Measurements from ENCODE around the gene PSORS1C2. TPM values are rescaled to one million over a fixed set of nuclear protein-coding genes. Genes with fewer than 3 reads are reported as not detected.
"Not testable (repeated sequence)": the region's sequence is repeated elsewhere in the genome, so short reads cannot be mapped to it uniquely, and the experiment has no call there.

Gene PSORS1C2
- polyA plus RNA-seq, 1 experiment: not detected

- Histone ChIP-seq H3K4me3 (ENCODE audit: low read depth, low read length) (no peak within 1 kb of the TSS), H3K36me3 (ENCODE audit: control insufficient read depth, insufficient read depth, low read length) (no peaks in the 10 kb centered on the region), H3K27me3 (ENCODE audit: control insufficient read depth, insufficient read depth, low read length) (no peaks in the 10 kb centered on the region)
- CTCF ChIA-PET: no interaction called here
- no peak for TF ChIP-seq CTCF (IDR thresholded peaks at IDR 0.05; ENCODE audit: insufficient read depth, low read depth, low read length)
- POLR2A ChIA-PET: no interaction called here
- DNase-seq (ENCODE audit: low read depth): no peak
Observed at GRCh38 chr6:31170600-31170881, 31.7 kb upstream of the PSORS1C2 start, which contains the start of gene POU5F1. Gene POU5F1, minus strand, starts transcription at chr6:31170682. Its CDS starts 62 bp downstream, at chr6:31170620.

DNA sequence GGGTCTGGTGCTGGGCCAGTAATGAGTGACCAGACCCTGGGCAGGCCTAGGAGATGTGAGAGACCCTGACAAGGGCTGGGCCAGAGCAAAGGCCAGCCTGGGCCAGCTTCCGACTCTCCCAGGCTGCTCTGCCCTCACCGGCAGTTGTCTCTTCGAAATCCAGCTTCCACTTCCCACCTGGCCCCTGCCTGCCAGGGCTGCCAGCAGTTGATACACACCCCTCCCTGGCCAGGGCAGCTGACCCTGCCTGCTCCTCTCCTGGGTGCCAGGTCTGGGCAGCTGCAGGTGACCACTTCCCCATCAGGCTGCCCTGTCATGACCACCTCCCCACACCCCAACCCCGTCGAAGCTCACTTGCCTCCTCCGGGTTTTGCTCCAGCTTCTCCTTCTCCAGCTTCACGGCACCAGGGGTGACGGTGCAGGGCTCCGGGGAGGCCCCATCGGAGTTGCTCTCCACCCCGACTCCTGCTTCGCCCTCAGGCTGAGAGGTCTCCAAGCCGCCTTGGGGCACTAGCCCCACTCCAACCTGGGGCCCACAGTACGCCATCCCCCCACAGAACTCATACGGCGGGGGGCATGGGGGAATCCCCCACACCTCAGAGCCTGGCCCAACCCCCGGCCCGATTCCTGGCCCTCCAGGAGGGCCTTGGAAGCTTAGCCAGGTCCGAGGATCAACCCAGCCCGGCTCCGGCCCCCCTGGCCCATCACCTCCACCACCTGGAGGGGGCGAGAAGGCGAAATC, 31.2 kb upstream of the PSORS1C2 start:
- CTCF ChIA-PET: not testable (repeated sequence)
- POLR2A ChIA-PET: interaction anchor here (0.6 kb wide), 1 partner anchor 100 kb away, joined by 4 read pairs; no protein-coding TSS in a partner anchor

DNA sequence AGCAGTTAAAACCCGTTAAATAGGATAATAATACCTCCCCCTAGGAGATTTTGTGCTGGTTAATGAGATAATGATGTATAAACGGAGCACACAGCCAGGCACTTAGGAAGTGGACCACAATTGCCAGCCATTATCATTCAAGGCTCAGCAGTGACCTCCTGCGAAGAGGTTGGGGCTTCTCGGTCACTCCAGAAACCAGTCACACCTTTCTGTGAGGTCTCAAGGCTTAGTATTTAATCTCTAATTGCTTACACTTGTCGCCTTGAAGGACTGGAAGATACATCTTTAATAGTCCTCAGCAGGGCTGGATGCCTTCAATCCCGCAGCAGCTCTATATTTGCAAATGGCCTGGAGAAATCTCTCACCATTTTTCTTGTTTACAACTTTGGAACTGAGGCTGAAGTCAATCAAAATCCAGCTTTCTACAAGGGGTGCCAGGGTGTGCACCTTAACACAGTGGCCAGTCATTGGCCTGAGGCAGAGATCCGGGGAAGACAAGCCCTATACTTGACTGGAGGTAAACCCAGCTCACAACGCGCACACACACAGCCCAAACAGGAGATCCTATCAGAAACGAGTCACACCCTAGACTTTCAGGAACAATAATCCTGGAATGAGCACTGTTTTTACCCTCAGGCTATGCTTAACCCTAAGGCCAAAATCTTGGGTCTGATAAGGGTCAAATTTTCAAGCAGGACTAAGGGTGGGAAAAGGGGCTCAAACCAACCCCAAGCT, 30.4 kb upstream of the PSORS1C2 start:
- no peak for TF ChIP-seq CTCF (IDR thresholded peaks at IDR 0.05; ENCODE audit: insufficient read depth, low read depth, low read length)
- Histone ChIP-seq H3K36me3 (ENCODE audit: control insufficient read depth, insufficient read depth, low read length) (no peaks in the 10 kb centered on the region), H3K27me3 (ENCODE audit: control insufficient read depth, insufficient read depth, low read length) (no peaks in the 10 kb centered on the region), H3K4me3 (ENCODE audit: low read depth, low read length) (no peak overlapping the region)
- ChIA-PET CTCF (no interaction called here), POLR2A (interaction anchor here (0.6 kb wide), 1 partner anchor 99 kb away, joined by 4 read pairs; no protein-coding TSS in a partner anchor)
- no peak for DNase-seq (ENCODE audit: low read depth)

More for the DNA sequence above, 31.2 kb upstream of the PSORS1C2 start:
- H3K4me3 ChIP-seq (ENCODE audit: low read depth, low read length); DNase-seq (ENCODE audit: low read depth); H3K36me3 ChIP-seq (ENCODE audit: control insufficient read depth, insufficient read depth, low read length); H3K27me3 ChIP-seq (ENCODE audit: control insufficient read depth, insufficient read depth, low read length): not testable (repeated sequence)

DNA sequence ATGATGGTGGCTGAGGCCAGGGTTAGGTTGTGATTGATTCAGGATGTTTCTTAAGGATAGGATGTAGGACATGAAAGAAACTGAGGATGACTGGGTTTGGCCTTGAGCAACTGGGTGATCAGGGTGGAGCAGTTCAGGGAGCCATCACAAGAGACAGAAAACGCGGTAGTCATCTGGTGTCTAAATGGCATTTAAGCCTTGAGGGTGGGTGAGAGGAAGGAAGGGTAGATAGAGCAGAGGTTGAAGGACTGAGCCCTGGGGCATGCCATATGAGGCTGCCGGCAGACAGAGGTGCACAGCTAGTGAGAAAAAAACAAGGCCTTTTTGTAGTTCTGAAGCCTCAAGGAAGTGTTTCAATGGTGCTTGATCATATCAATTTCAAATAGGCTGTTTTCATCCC, 29.7 kb upstream of the PSORS1C2 start:
- TF ChIP-seq CTCF (IDR thresholded peaks at IDR 0.05; ENCODE audit: insufficient read depth, low read depth, low read length): no peak
- DNase-seq (ENCODE audit: low read depth): no peak
- ChIA-PET POLR2A (interaction anchor here (0.6 kb wide), 1 partner anchor 380 kb away, joined by 16 read pairs; no protein-coding TSS in a partner anchor), CTCF (no interaction called here)
- Histone ChIP-seq H3K27me3 (ENCODE audit: control insufficient read depth, insufficient read depth, low read length) (no peaks in the 10 kb centered on the region), H3K4me3 (ENCODE audit: low read depth, low read length) (no peak overlapping the region), H3K36me3 (ENCODE audit: control insufficient read depth, insufficient read depth, low read length) (no peaks in the 10 kb centered on the region)

GRCh38 chr6:31165986-31166385, 27.1 kb upstream of the PSORS1C2 start:
- Histone ChIP-seq H3K27me3 (ENCODE audit: control insufficient read depth, insufficient read depth, low read length) (no peaks in the 10 kb centered on the region), H3K36me3 (ENCODE audit: control insufficient read depth, insufficient read depth, low read length) (peaks cover 2% of the 10 kb centered on the region; the same call in 1 of the 2 replicates), H3K4me3 (ENCODE audit: low read depth, low read length) (no peak overlapping the region)
- CTCF ChIA-PET: interaction anchor here (1.2 to 2.1 kb wide), 3 partner anchors 9 to 201 kb away, joined by 3 to 6 read pairs (median 3); no protein-coding TSS in a partner anchor
- no peak for TF ChIP-seq CTCF (IDR thresholded peaks at IDR 0.05; ENCODE audit: insufficient read depth, low read depth, low read length)
- DNase-seq (ENCODE audit: low read depth): no peak
- POLR2A ChIA-PET: no interaction called here

- POLR2A ChIA-PET; H3K27me3 ChIP-seq (ENCODE audit: control insufficient read depth, insufficient read depth, low read length); H3K36me3 ChIP-seq (ENCODE audit: control insufficient read depth, insufficient read depth, low read length); DNase-seq (ENCODE audit: low read depth); H3K4me3 ChIP-seq (ENCODE audit: low read depth, low read length): not testable (repeated sequence)
- CTCF ChIA-PET: interaction anchor here (0.6 to 2.1 kb wide), 4 partner anchors 10 to 712 kb away, joined by 3 to 6 read pairs (median 3); no protein-coding TSS in a partner anchor
Observed at GRCh38 chr6:31165064-31165832, 26.4 kb upstream of the PSORS1C2 start.

- POLR2A ChIA-PET; H3K36me3 ChIP-seq (ENCODE audit: control insufficient read depth, insufficient read depth, low read length); H3K27me3 ChIP-seq (ENCODE audit: control insufficient read depth, insufficient read depth, low read length); DNase-seq (ENCODE audit: low read depth); H3K4me3 ChIP-seq (ENCODE audit: low read depth, low read length): not testable (repeated sequence)
- CTCF ChIA-PET: interaction anchor here (0.6 to 2.1 kb wide), 5 partner anchors 10 to 711 kb away, joined by 3 to 6 read pairs (median 3); no protein-coding TSS in a partner anchor
Observed at GRCh38 chr6:31164475-31165063, 25.7 kb upstream of the PSORS1C2 start.
